NCI-H2196 treated with DMSO at 0.1 percent for 48 hours (cell line): Measurements from ENCODE around the gene SERPINB8.

Experiments
- DNase-seq: peaks from one replicate; lab custom pipeline; 2025; ENCODE audit not compliant: unreplicated experiment; lab: John Stamatoyannopoulos, UW

The SERPINB8 gene

DNA sequence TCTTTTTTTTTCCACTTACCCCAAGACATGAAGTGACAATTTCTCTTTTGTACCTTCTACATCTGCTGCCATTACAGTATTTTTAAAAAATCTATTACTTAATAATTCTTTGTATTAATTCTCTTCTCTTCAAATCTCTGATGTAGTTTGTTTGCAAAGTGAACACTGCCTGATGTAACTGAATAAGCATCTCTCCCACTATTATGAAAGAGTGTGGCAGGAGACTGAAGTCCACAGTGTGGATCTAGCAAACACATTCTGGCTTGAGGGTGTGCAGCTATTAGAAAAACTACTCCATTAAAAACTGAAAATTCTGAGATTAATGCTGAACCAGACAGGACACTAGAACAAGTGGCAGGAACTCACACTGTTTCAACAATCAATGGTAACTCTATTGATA, 5.0 kb upstream of the SERPINB8 start:
- no peak for DNase-seq

DNA sequence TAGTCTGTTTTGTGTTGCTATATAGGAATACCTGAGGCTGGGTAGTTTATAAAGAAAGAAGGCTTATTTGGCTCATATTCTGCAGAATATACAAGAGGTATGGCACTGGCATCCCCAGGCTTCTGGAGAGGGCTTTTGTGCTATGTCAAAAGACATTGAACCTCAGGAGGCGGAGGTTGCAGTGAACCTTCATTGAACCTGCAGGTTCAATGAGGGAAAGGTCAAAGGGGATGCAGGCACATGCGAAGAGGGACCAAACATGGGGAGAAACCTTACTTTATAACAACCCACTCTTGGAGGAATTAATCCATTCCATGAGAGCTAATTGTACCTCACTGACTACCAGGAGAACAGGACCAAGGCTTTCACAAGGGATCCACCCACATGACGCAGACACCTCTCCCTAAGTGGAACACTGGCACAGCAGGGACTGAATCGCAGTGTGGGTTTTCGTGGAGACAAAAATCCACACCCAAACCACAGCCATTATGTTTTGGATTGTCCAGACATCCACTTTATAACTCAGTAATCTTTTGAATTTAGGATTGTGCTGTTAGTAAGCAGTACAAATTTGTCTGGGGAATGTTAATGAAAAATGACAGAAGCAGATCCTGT, 4.1 kb upstream of the SERPINB8 start:
- no peak for DNase-seq

DNA sequence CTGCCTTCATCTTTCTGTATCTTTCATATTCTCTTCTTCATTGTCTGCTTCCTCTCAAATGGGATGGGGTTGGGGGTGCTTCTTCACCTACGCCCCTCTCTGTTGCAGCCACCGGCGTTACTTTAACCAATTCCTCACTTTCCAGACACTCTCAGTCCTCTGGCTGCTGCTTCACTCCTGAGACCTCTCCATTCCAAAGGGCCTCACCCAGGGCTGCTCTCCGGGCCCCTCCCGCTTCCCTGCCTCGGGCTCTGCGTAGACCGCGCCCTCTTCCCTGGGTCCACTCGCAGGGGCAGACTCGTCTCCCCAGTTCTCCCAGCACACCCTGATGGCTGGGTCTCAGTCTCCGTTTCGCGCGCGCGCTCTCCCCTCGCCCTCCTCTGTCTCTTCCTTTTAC, 926 bp downstream of the SERPINB8 start:
- DNase-seq, result peak; percentile 50

DNA sequence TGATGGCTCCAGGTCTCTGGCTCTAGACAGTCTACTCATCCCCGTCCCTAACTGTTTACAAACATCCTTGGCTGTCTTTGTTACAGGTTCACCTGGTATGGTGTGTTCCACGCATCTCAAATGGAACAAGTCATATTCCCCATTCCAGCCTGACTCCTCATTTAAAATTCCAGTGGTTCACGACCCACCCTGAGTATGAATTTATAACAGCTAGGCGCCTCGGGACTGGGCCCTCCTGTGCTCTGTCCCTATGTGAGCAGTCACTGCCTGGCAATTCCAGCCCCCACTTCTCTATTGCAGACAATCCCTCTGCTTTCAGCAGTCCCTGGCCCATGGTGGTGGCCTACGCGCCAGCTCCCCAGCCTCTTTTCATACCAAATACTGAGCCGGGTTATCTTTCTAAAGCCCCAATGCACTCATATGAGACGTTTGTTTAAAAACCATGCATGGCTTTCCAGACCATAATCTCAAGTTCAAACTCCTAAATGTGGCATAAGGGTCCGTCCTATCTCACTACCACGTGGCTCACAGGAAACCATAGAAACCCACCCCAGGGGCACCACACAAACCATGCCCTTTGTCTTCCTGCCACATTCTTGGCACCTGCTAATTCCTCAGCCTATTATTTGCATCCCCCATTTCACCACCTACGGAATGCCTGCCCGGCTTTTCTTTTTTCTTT, 1.6 kb downstream of the SERPINB8 start:
- DNase-seq, result no peak

DNA sequence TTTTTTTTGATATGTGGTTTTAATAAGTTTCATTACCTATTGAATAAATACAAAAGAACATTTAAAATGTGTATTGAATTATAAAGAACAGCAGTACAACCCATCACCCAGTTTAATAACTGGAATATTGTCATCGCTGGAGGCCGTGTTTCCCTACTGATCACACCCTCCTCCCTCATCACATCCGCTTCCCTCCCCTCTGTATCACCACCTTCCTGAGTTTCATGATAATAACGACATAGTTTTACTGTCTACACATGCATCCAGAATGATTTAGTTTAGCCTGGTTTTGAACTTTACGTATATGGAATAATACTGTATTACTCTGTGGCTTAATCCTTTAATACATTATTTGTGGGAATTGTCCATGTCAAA, 2.1 kb downstream of the SERPINB8 start:
- no peak for DNase-seq

DNA sequence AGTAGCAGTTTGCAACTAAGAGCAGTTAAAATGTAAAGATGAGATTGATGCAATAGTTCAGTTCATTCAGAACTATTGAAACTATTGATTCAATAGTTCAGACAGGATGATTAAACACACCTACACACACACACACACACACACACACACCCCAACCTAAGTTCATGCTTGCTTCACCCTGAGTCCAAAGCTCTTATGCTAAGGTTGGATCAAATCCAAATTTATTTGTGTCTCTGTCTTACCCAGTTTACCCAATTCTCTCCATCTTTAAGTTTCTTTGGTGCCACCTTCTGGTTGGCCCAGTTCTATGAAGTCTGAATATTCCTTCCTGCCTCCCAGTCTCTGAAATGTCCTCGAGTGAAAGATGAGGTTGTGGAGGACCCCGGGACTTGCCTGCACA, 5.1 kb downstream of the SERPINB8 start:
- DNase-seq, result no peak

DNA sequence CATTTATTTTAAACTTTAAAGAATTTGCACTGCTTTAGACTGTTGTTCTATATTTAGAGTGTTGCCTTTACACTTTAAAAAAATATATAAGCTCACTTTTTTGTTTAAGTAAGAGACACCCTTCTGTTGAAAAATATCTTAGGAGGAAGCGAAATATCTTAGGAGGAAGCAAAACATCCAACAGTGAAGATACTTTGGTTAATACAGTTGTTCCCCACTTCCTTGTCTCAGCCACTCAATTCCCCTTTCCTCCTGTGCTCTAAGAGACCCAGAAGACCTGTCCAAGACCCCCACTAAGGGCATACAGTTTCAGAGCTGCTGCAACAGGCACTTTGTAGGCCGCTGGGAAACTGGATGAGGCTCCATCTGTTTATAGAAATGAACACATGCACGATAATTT, 5.7 kb downstream of the SERPINB8 start:
- no peak for DNase-seq

DNA sequence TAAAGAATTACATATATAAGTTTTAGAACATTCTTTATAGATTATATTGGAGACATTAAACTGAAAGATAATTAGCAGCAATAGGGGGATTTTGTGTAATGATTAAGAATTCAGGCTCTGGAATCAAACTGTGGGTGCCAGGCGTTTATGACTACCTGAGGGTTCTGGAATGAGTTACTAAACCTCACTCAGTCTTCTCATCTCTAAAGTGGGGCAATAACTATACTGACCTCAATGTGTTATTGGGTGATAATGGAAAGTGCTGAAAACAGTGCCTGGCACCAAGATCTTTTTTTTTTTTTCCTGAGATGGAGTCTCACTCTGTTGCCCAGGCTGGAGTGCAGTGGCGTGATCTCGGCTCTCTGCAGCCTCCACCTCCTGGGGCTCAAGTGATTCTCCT, 7.2 kb downstream of the SERPINB8 start:
- no peak for DNase-seq

DNA sequence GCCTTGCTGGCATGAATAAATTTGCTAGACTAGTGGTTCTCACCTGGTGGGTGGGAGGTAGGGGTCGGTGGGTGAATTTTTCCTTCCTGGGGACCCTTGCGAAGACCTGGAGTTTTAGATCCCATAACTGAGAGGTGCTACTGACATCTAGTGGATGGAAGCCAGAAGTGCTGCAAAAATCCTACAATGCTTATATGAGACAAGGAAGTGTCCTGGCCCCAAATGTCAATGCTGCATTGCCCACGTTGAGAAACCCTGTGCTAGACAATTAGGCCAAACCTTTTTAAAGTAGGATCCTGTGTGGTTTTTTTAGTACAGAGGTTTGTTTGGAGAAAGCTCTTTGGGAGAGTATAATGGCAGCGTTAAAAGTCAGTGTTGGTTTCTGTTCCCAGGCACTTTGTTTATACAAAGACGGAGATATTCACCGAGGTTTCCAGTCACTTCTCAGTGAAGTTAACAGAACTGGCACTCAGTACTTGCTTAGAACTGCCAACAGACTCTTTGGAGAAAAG, 9.6 kb downstream of the SERPINB8 start:
- DNase-seq, result peak; percentile 44

DNA sequence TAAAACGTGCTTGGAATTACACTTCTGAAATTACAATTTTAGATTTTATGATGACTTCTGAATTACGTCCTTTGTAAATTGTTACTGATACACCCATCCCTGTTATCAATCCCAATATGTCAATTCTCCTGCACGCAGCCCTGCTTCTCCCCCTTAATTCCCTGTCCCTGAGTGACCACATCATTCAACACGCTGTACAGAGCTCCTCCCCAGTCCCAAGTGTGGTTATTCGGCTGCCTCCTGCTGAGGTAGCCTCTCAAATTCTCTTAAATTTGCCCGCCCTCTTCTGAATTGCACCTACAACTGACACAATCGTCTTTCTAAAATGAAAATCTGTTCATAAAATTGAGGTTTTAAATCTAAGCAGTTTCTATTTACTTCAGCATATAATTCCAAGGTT, 10.1 kb downstream of the SERPINB8 start:
- DNase-seq, result no peak

DNA sequence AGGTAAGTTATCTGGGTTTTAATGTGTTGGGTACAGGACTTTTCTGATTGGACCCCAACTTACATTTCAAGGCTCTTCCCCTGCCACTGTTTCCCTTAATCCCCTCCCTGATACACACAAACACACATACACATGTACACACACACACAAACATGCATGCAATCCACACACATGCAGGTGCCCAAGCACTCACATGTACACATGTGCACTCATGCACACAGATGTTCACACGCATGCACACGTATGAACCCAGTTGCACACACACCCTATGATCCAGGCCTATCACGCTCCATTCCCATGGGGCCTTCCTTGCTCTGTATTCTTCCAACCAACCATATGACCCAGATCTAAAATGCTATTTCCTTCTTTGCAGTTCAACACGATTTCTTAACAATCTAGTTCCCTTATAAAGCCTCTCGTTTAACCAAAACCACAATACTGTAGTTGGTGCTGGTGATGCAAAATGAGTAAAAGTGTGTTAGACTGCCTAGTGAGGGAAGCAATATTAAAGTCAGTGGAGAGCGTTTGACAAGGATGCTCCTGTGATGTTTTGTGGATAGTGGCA, 11.1 kb downstream of the SERPINB8 start:
- DNase-seq, result no peak

DNA sequence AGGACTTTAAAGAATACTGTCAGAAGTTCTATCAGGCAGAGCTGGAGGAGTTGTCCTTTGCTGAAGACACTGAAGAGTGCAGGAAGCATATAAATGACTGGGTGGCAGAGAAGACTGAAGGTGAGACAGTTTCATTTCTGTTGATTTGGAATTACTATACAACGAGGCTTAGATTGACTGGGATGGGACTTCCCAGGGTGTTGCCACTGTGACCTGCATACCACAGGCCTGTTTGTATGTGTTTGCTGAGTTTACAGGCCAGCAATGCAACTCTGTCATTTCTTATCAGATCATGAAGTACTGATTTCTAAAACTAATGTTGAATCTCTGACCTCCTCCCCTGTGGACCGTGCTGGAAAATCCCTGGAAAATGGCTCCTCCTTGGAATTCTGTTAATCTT, 11.8 kb downstream of the SERPINB8 start:
- DNase-seq, result no peak

DNA sequence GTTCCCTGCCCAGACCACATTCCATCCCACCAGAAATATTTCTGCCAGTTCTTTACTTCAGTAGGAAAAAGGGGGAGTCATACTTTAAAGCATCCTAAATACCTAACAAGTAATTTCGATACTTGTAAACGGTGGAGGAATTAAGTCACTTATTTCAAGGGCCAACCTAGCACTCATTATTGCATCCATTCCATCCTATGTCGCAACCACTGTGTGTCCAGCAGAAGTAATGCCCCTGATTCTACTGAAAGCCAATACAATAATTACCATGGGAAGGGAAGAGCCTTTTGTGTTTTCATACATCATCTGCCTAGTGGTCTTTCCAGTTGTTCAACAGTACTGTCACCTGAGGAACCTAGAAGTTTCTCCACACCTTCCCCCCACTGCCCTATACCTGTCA, 12.5 kb downstream of the SERPINB8 start:
- DNase-seq, result no peak

DNA sequence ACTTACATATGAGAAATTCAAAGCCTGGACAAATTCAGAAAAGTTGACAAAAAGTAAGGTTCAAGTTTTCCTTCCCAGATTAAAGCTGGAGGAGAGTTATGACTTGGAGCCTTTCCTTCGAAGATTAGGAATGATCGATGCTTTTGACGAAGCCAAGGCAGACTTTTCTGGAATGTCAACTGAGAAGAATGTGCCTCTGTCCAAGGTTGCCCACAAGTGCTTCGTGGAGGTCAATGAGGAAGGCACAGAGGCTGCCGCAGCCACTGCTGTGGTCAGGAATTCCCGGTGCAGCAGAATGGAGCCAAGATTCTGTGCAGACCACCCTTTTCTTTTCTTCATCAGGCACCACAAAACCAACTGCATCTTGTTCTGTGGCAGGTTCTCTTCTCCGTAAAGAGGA, 17.0 kb downstream of the SERPINB8 start:
- no peak for DNase-seq

DNA sequence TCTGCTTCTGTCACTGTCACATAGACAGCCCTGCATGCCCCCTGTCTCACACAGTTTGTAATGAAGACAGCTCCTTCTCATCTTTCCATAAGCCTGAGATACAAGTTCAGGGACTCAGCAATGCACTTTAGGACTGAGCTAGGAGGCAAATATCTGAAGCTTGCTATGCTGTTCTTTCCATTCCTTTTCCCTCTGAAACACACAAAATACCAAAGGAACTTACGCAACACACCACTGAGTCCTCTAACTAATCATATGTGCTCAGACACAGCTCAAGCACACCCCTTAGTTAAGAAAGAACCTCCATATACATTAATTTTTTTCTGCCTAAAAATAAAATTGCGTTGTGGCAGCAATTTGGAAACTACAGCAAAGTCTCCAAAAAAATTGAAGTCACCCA, 17.9 kb downstream of the SERPINB8 start:
- no peak for DNase-seq

DNA sequence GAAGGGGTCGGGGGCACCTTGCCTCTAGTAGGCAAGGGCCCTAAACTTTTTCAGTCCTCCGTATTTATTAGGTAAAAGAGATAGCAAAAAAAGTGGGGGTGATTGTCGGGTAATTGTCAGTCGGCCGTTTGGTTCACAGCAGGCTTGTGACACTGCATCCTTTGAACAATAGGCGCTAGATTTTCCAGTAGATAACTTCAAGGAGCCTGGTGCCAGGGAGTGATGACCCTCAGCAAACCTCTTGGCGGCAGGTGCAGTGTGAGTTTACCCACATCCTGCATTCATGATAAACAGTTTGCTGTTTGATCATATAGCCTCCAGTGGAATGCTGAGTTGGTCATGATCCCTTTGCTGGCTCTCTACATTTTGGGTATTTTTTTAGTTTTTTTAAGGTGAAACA, 22.9 kb downstream of the SERPINB8 start:
- no peak for DNase-seq

DNA sequence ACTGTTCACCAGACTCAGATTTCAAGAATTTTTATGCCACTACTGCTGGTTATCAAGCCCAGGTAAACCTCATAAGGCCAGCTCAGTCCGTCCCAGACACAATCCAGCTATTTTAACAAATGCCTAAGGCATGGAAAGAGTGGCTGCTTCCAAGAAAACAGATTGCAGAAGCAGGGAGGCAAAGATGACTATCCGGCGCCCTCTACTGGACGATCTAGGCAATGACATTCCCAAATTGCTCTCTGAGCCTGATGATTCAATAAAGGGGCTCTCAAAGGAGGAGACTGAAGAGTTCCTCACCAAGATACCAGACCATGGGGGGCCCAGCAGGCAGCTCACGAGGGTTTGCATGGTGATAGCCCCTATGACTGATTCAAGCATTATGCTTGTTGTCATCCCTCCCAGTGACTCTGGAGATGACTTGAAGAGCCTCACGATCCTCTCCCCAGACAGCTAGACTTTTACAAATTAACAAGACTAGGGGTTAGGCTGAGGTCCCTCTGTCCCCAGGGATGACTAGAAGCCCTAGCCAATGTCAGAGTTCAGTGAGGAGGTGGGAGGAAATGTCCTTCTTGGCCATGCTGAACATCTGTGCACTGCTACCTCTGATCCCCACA, 25.0 kb downstream of the SERPINB8 start:
- peak; percentile 23 for DNase-seq

DNA sequence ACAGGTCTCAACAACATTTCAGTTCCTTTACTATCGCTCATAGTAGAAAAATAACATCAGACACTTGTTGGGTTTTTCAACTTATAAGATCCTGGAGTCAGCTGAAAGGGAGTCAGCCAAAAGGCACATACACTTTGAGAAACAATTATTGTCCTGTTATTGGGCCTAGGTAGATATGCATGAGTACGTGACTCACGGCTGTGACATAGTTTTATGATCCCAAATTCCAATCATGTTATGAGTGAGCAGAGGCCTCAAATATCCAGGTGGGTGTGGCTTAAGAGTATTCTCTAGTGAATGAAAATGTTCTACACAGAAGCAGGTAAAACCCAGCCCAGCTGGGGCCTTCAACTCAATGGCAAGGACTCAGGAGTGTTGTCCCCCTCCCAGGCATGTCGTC, 27.2 kb downstream of the SERPINB8 start:
- DNase-seq, result no peak

DNA sequence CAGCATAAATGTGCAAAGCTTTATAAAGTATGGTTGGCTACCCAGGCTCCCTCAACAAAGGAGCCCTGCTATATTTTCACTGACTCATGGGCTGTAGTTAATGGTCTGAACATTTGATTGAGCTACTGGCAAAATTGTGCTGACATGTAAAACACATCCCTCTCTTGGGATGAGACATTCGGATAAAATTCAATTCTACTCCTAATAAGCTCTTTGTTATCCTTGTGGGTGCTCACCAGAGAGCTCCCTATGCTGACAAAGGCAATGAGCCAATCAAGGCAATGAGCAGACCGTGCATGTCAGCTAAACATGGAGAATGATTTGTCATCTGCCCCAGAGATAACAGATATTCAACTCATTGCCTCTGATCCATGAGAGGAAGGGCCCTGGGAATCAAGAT, 27.7 kb downstream of the SERPINB8 start:
- no peak for DNase-seq

DNA sequence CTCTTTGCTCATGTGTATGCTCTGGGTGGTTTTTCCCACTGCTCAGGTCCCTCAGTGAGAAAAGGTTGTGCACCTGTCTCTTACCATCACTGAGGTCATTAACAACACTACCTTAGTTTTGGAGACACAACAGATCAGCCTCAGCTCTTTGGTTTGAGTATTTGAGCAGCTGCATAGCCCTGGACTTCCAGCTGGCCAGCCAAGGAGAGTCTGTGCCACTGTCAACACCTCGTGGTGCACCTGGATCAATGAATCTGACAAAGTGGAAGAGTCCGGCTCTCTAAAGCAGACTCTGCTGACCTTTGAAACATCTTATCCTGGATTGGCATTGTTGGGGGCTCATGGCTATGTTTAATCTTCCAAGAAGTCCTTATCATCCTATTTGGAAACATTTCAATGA, 30.0 kb downstream of the SERPINB8 start:
- no peak for DNase-seq

DNA sequence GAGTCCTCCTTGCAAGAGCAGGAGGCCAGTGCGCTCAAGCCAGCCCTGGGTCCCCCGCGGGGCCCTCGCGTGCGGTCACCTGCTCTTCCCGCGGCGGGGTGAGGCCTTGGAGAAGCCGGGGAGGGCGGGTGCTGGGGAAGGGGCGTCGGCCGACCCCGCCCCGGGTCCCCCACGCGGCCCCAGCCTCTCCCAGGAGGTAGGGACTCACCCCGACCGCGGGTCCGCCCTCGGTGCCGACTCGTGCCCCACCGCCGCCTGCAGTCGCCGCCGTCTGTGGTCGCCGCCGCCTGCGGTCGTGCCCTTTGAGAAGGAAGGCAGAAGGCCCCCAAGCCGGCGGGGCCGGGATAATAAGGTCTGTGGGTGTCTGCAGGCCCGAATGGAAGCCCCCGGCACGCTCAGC, 32.7 kb downstream of the SERPINB8 start:
- DNase-seq, result no peak

DNA sequence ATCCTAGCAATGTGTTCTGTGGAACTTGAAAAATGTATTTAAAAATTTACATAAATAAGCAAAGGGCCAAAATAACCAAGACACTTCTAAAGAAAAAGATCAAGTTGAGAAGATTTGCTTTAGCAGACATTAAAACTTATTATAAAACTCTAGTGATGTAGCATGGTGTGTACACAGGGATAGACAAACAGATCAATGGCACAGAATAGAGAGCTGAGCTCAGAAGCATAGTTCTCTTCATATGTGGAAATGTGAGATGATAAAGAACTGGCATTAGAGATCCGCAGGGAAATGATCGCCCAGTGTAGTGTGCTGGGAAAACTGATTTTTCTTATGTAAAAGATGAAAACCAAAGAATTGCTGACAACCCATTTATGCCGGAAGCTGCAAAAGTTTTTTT, 39.4 kb downstream of the SERPINB8 start:
- no peak for DNase-seq
